CD4-positive, alpha-beta memory T cell (primary cell): ENCODE data around the gene TYR. TPM values are rescaled to one million over a fixed set of nuclear protein-coding genes. Genes with fewer than 3 reads are reported as not detected.
"Not testable (repeated sequence)": the region's sequence is repeated elsewhere in the genome, so short reads cannot be mapped to it uniquely, and the experiment has no call there.

Experiments used
- CTCF ChIA-PET: fragments of 350-600 bp; sonication (Branson Sonifier 250); formaldehyde crosslinking; loops from one replicate; lab custom pipeline; 2021; ENCODE audit warnings: inconsistent platforms; ENCODE audit not compliant: partially characterized antibody; lab: Charles Lee
- POLR2A ChIA-PET: fragments of 350-600 bp; sonication (Branson Sonifier 250); formaldehyde crosslinking; loops from one replicate; lab custom pipeline; 2021; ENCODE audit not compliant: partially characterized antibody; lab: Charles Lee
- DNase-seq, 5 donors: peaks; one replicate each; pipeline versions ENCODE4 v3.0.0 to v3.0.0-alpha.2; 2020 to 2022; ENCODE audit warnings: mixed read lengths in 1 of 5
- H3K27ac ChIP-seq: one replicate; pipeline ENCODE4 v1.7.0; 2013; ENCODE audit warnings: low read depth, low read length
- H3K27me3 ChIP-seq: 2 replicates; pipeline ENCODE4 v1.7.0; 2013; ENCODE audit warnings: mild to moderate bottlenecking, low read length, moderate library complexity; ENCODE audit not compliant: insufficient read depth
- H3K36me3 ChIP-seq: 2 replicates; pipeline ENCODE4 v1.7.0; 2013; ENCODE audit warnings: mild to moderate bottlenecking, low read length, moderate library complexity; ENCODE audit not compliant: insufficient read depth
- H3K4me1 ChIP-seq: 2 replicates; pipeline ENCODE4 v1.7.0; 2013; ENCODE audit warnings: mild to moderate bottlenecking, low read length, moderate library complexity; ENCODE audit not compliant: insufficient read depth
- H3K4me3 ChIP-seq, 2 donors: one replicate each; pipeline ENCODE4 v1.7.0; 2013; ENCODE audit warnings: low read length in 2 of 2, mild to moderate bottlenecking in 1 of 2
- H3K9me3 ChIP-seq, 2 donors: one replicate each; pipeline ENCODE4 v1.7.0; 2013; ENCODE audit warnings: low read length in 2 of 2, control low read depth in 1 of 2; ENCODE audit not compliant: control insufficient read depth in 1 of 2
- H3K27ac Mint-ChIP-seq, 7 donors: one replicate each; pipeline ENCODE4 v1.8.0; 2020 to 2021; ENCODE audit warnings: mixed read lengths in 7 of 7, mild to moderate bottlenecking in 6 of 7, inconsistent platforms in 3 of 7, moderate library complexity in 3 of 7
- H3K27me3 Mint-ChIP-seq, 2 donors: one replicate each; pipeline ENCODE4 v1.8.0; 2020 to 2021; ENCODE audit warnings: mixed read lengths in 2 of 2
- H3K36me3 Mint-ChIP-seq, 2 donors: one replicate each; pipeline ENCODE4 v1.8.0; 2020 to 2021; ENCODE audit warnings: mixed read lengths in 2 of 2, inconsistent platforms in 1 of 2, mild to moderate bottlenecking in 1 of 2
- H3K4me1 Mint-ChIP-seq, 4 donors: one replicate each; pipeline ENCODE4 v1.8.0; 2020 to 2021; ENCODE audit warnings: mixed read lengths in 4 of 4, mild to moderate bottlenecking in 1 of 4
- H3K4me3 Mint-ChIP-seq, 8 donors: one replicate each; pipeline ENCODE4 v1.8.0; 2020 to 2021; ENCODE audit warnings: mixed read lengths in 8 of 8, mild to moderate bottlenecking in 7 of 8, moderate library complexity in 6 of 8, inconsistent platforms in 3 of 8
- H3K9me3 Mint-ChIP-seq, 8 donors: one replicate each; pipeline ENCODE4 v1.8.0; 2020 to 2021; ENCODE audit warnings: mixed read lengths in 8 of 8, mild to moderate bottlenecking in 5 of 8, inconsistent platforms in 3 of 8, moderate library complexity in 1 of 8
- intact Hi-C: fragments of 100-400 bp; cut with micrococcal nuclease; formaldehyde crosslinking; loops from one replicate; pipeline ENCODE4 v1.15.1; 2023
- polyA plus RNA-seq, 2 donors: library from polyadenylated mRNA; unstranded; fragments of 300-500 nt; fragmentation: Illumina TruSeq; gene quantifications; one replicate each; pipeline ENCODE4 v1.2.3, GENCODE V29; 2021
- total RNA-seq, 2 experiments: library from RNA; stranded (reverse); gene quantifications; one replicate each; pipeline ENCODE4 v1.2.3, GENCODE V29; 2021

Gene TYR
- total and polyA plus RNA-seq, 4 experiments from 2014 or later, result not detected

DNA sequence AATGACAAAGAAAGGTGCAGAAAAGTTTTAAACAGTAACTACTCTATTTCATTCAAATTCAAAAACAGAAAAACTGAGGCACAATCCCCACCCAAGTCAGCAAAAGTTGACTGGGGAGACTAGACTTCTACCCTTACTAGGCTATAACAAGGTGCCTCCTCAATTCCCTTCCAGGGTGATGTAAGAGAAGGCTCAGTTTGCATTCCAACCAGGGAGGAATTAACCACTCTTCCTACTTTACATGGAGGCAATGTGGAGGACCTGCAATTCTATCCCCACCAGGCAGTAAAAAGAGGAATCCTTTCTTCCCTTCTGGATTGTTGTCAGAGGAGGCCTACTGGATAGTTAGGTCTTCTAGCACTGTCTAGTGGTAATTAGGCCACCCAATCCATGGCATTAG is 26.1 kb downstream of the TYR start:
- H3K36me3 ChIP-seq, result no peaks in the 10 kb centered on the region
- H3K27ac ChIP-seq, result no peak overlapping the region
- no peak for DNase-seq
- POLR2A ChIA-PET, result no interaction called here
- Mint-ChIP-seq H3K27ac (no peak overlapping the region), H3K4me3 (no peak overlapping the region), H3K36me3 (no peaks in the 10 kb centered on the region), H3K27me3 (no peaks in the 10 kb centered on the region), H3K9me3 (peaks cover 0 to 3% (median 0%) of the 10 kb centered on the region in 8 donors), H3K4me1 (no peaks in the 10 kb centered on the region)
- H3K9me3 ChIP-seq, result no peaks in the 10 kb centered on the region
- intact Hi-C loops, result no loop called here
- CTCF ChIA-PET, result no interaction called here
- no peaks in the 10 kb centered on the region for H3K4me1 ChIP-seq
- H3K4me3 ChIP-seq, result no peak overlapping the region
- no peaks in the 10 kb centered on the region for H3K27me3 ChIP-seq

DNA sequence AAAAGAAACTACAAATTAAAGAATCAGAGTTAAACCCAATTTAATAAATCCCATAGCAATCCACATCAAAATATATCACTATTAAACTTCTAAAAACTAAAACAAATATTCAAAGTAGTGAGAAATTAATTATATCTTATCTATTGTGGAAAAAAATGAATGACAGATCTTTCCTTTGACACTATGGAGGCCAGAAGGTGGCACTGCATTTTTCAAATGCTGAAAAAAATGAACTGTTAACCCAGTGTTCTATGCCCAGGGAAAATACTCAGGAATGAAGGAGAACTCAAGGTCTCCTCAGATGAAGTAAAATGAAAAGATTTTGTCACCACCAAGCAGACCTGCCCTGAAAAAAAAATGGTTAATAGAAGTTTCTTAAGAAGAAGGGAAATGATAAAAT is 27.7 kb downstream of the TYR start:
- Histone ChIP-seq H3K36me3 (no peaks in the 10 kb centered on the region), H3K27ac (no peak overlapping the region), H3K4me1 (no peaks in the 10 kb centered on the region), H3K9me3 (no peaks in the 10 kb centered on the region), H3K4me3 (no peak overlapping the region), H3K27me3 (no peaks in the 10 kb centered on the region)
- POLR2A ChIA-PET, result no interaction called here
- no peaks in the 10 kb centered on the region for H3K4me1 Mint-ChIP-seq
- intact Hi-C loops, result no loop called here
- no peaks in the 10 kb centered on the region for H3K27me3 Mint-ChIP-seq
- H3K4me3 Mint-ChIP-seq, result no peak overlapping the region
- CTCF ChIA-PET, result no interaction called here
- DNase-seq, result no peak
- H3K9me3 Mint-ChIP-seq, result peaks cover 0 to 6% (median 0%) of the 10 kb centered on the region in 8 donors
- H3K27ac Mint-ChIP-seq, result no peak overlapping the region
- no peaks in the 10 kb centered on the region for H3K36me3 Mint-ChIP-seq

DNA sequence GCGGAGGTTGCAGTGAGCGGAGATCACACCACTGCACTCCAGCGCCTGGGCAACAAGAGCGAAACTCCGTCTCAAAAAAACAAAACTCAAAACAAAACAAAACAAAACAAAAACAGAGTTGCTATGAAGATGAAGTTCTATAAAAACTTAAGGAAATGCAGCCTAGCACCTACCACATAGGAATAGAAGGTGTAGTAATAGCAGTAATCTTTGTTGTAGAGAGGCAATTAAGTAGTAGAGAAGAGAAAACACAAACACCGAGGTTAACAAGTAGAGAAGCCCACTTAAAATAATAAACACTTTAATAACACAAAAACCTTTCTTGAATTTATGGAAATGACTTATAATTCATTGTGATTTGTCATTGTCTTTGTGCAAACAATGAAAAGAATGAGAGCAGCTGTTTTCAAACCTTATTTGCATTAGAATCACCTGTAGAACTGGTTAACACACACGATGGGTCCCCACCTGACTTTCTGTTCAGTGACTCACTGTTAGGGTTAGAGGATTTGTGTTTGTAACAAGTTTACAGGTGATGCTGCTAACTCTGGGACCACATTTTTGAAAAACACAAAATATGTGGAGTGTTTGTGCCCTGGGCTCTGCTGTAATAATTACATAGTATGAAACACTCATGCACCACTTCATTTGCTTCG is 43.1 kb downstream of the TYR start:
- H3K27me3 ChIP-seq, result no peaks in the 10 kb centered on the region
- Mint-ChIP-seq H3K27ac (no peak overlapping the region), H3K9me3 (peaks cover 0 to 2% (median 0%) of the 10 kb centered on the region in 8 donors), H3K36me3 (no peaks in the 10 kb centered on the region), H3K27me3 (no peaks in the 10 kb centered on the region), H3K4me3 (peak overlapping the region in 1 of 8 donors; percentile 41), H3K4me1 (no peaks in the 10 kb centered on the region)
- no peak for DNase-seq
- intact Hi-C loops, result no loop called here
- POLR2A ChIA-PET, result no interaction called here
- H3K9me3 ChIP-seq, result no peaks in the 10 kb centered on the region
- CTCF ChIA-PET, result no interaction called here
- no peak overlapping the region for H3K27ac ChIP-seq
- no peak overlapping the region for H3K4me3 ChIP-seq
- H3K4me1 ChIP-seq, result no peaks in the 10 kb centered on the region
- H3K36me3 ChIP-seq, result no peaks in the 10 kb centered on the region

DNA sequence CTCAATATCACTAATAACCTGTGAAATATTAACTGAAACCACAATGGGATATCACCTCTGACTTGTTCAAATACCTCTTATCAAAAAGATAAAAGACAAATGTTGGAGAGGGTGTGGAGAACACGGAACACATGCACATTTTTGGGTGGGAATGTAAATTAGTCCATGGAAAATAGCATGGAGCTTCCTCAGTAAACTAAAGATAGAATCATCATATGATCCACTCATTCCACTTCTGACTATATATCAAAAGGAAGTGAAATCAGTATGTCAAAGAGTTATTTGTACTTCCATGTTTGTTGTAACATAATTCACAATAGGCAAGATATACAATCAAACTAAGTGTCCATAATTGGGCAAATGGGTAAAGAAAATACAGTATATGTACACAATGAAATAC is 57.4 kb downstream of the TYR start:
- H3K27ac Mint-ChIP-seq, result no peak overlapping the region
- H3K27me3 Mint-ChIP-seq, result no peaks in the 10 kb centered on the region
- ChIA-PET POLR2A (no interaction called here), CTCF (no interaction called here)
- H3K4me1 Mint-ChIP-seq, result no peaks in the 10 kb centered on the region
- H3K36me3 ChIP-seq, result no peaks in the 10 kb centered on the region
- H3K9me3 ChIP-seq, result no peaks in the 10 kb centered on the region
- no peak for DNase-seq
- H3K4me1 ChIP-seq, result no peaks in the 10 kb centered on the region
- no peak overlapping the region for H3K4me3 Mint-ChIP-seq
- H3K9me3 Mint-ChIP-seq, result peaks cover 0 to 17% (median 5%) of the 10 kb centered on the region in 8 donors
- intact Hi-C loops, result no loop called here
- no peaks in the 10 kb centered on the region for H3K36me3 Mint-ChIP-seq
- no peak overlapping the region for H3K27ac ChIP-seq
- no peaks in the 10 kb centered on the region for H3K27me3 ChIP-seq
- no peak overlapping the region for H3K4me3 ChIP-seq

DNA sequence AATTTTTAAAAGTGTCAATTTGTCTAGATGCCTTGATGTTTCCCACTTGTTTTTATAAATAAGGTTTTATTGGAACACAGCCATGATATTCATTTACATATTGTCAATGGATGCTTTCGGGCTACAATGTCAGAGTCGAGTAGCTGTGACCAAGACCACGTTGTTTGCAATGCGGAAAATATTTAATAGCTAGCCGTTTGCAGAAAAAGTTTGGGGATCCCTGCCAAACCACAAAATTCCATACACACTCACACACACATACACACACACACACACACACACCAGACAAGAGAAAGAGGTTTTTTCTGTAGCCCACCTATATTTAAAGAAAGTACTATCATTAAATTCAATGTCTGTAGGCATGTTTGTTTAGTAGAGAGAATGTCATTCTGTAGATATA is 58.3 kb downstream of the TYR start:
- DNase-seq, result no peak
- no peaks in the 10 kb centered on the region for H3K9me3 ChIP-seq
- no peaks in the 10 kb centered on the region for H3K27me3 Mint-ChIP-seq
- no peaks in the 10 kb centered on the region for H3K4me1 Mint-ChIP-seq
- H3K36me3 ChIP-seq, result no peaks in the 10 kb centered on the region
- no peak overlapping the region for H3K27ac ChIP-seq
- no peak overlapping the region for H3K4me3 Mint-ChIP-seq
- ChIA-PET POLR2A (no interaction called here), CTCF (no interaction called here)
- no peaks in the 10 kb centered on the region for H3K27me3 ChIP-seq
- no peaks in the 10 kb centered on the region for H3K36me3 Mint-ChIP-seq
- H3K4me1 ChIP-seq, result no peaks in the 10 kb centered on the region
- H3K9me3 Mint-ChIP-seq, result peaks cover 0 to 12% (median 5%) of the 10 kb centered on the region in 8 donors
- intact Hi-C loops, result no loop called here
- no peak overlapping the region for H3K27ac Mint-ChIP-seq
- no peak overlapping the region for H3K4me3 ChIP-seq

DNA sequence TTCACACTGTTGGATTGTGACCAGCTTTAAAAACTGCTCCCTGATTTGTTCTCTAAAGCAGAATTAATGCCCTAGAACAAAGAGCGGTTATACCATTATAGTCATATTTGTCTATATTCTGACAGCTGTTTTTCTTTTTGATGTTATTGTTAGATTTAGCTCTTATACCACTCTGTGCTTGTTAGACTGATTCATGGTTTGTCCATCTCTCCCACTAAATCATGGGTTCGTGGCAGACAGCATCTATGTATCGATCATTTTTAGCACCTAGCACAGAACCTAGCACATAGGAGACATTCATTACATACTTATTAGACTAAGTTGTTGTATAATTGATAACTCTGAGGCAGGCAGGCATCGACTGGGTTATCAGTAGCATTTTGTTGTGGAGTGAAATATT is 69.3 kb downstream of the TYR start:
- H3K4me1 ChIP-seq, H3K27ac Mint-ChIP-seq, H3K27ac ChIP-seq, intact Hi-C loops, DNase-seq, H3K9me3 ChIP-seq, H3K9me3 Mint-ChIP-seq, H3K36me3 ChIP-seq, H3K4me1 Mint-ChIP-seq, POLR2A ChIA-PET, H3K27me3 ChIP-seq, H3K4me3 ChIP-seq, H3K27me3 Mint-ChIP-seq, CTCF ChIA-PET, H3K4me3 Mint-ChIP-seq, H3K36me3 Mint-ChIP-seq: not testable (repeated sequence)

DNA sequence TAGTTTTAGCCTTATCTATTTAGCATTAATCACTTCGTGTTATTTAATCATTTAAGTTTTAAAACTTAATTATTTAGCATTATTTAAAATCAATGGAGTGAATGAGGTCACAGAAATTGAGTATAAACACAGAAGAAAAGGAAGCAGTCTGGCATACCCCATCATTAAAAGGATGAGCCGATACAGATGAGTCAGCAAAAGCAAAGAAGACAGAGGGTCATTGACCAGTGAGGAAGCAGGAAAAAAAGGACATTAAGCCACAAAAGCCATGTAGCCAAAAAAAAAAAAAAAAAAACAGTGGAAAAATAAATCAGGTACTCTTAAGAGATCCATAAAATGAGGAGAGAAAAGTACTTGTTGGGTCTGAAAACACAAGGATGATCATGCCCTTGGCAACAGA is 71.5 kb downstream of the TYR start:
- no peaks in the 10 kb centered on the region for H3K9me3 ChIP-seq
- H3K27ac ChIP-seq, result no peak overlapping the region
- H3K27me3 ChIP-seq, result no peaks in the 10 kb centered on the region
- Mint-ChIP-seq H3K9me3 (peaks cover 0 to 6% (median 2%) of the 10 kb centered on the region in 8 donors), H3K4me3 (no peak overlapping the region), H3K36me3 (no peaks in the 10 kb centered on the region), H3K4me1 (no peaks in the 10 kb centered on the region), H3K27me3 (peaks cover 0 to 3% of the 10 kb centered on the region in 2 donors), H3K27ac (no peak overlapping the region)
- H3K4me3 ChIP-seq, result no peak overlapping the region
- DNase-seq, result no peak
- CTCF ChIA-PET, result no interaction called here
- H3K36me3 ChIP-seq, result no peaks in the 10 kb centered on the region
- intact Hi-C loops, result no loop called here
- H3K4me1 ChIP-seq, result no peaks in the 10 kb centered on the region
- POLR2A ChIA-PET, result no interaction called here

DNA sequence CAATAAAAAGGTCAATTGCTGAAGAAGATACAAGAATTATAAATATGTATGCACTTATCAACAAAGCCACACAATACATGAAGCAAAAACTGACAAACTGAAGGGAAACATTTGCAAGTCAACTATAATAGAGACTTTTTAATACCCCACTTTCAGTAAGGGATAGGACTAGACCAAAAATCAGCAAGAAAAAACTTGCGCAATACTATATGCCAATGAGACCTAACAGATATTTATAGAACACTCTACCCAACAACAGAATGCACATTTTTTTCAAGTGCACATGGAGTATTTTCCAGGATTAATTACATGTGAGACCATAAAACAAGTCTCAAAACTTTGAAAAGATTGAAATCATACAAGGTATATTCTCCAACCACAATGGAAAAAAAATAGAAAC is 83.8 kb downstream of the TYR start:
- H3K4me1 ChIP-seq, H3K4me3 Mint-ChIP-seq, H3K4me1 Mint-ChIP-seq, intact Hi-C loops, H3K36me3 ChIP-seq, H3K9me3 Mint-ChIP-seq, DNase-seq, H3K27ac ChIP-seq, POLR2A ChIA-PET, H3K4me3 ChIP-seq, H3K36me3 Mint-ChIP-seq, H3K9me3 ChIP-seq, CTCF ChIA-PET, H3K27ac Mint-ChIP-seq, H3K27me3 ChIP-seq, H3K27me3 Mint-ChIP-seq: not testable (repeated sequence)
